CD8-positive, alpha-beta memory T cell (primary cell): Measurements from ENCODE around the gene NLGN1. TPM values are rescaled to one million over a fixed set of nuclear protein-coding genes. Genes with fewer than 3 reads are reported as not detected.

Experiments
- CTCF ChIA-PET: fragments of 350-600 bp; sonication (Branson Sonifier 250); formaldehyde crosslinking; loops from one replicate; lab custom pipeline; 2021; ENCODE audit warnings: antibody characterized with exemption; lab: Charles Lee
- POLR2A ChIA-PET: fragments of 350-600 bp; sonication (Branson Sonifier 250); formaldehyde crosslinking; loops from one replicate; lab custom pipeline; 2021; ENCODE audit warnings: antibody characterized with exemption; lab: Charles Lee
- DNase-seq, 5 donors: peaks; one replicate each; pipeline versions ENCODE4 v3.0.0 to v3.0.0-alpha.2; 2020 to 2022; ENCODE audit warnings: mixed read lengths in 1 of 5
- H3K27ac ChIP-seq: one replicate; pipeline ENCODE4 v1.7.0; 2013; ENCODE audit warnings: low read depth, mild to moderate bottlenecking, low read length, moderate library complexity
- H3K27me3 ChIP-seq: 2 replicates; pipeline ENCODE4 v1.7.0; 2013; ENCODE audit warnings: low read length, mild to moderate bottlenecking; ENCODE audit not compliant: insufficient read depth, poor library complexity, severe bottlenecking
- H3K36me3 ChIP-seq: 2 replicates; pipeline ENCODE4 v1.7.0; 2013; ENCODE audit warnings: mild to moderate bottlenecking, low read length, moderate library complexity; ENCODE audit not compliant: insufficient read depth
- H3K4me1 ChIP-seq: 2 replicates; pipeline ENCODE4 v1.7.0; 2013; ENCODE audit warnings: mild to moderate bottlenecking, low read length, moderate library complexity; ENCODE audit not compliant: insufficient read depth
- H3K4me3 ChIP-seq: 2 replicates; pipeline ENCODE4 v1.7.0; 2013; ENCODE audit warnings: mild to moderate bottlenecking, low read length
- H3K9me3 ChIP-seq: 2 replicates; pipeline ENCODE4 v1.7.0; 2013; ENCODE audit warnings: mild to moderate bottlenecking, low read length
- H3K27ac Mint-ChIP-seq, 8 donors: one replicate each; pipeline ENCODE4 v1.8.0; 2020 to 2021; ENCODE audit warnings: mixed read lengths in 8 of 8, mild to moderate bottlenecking in 6 of 8, inconsistent platforms in 3 of 8, moderate library complexity in 3 of 8
- H3K27me3 Mint-ChIP-seq, 2 donors: one replicate each; pipeline ENCODE4 v1.8.0; 2020 to 2021; ENCODE audit warnings: mixed read lengths in 2 of 2, mild to moderate bottlenecking in 1 of 2, moderate library complexity in 1 of 2
- H3K36me3 Mint-ChIP-seq, 3 donors: one replicate each; pipeline ENCODE4 v1.8.0; 2020 to 2021; ENCODE audit warnings: mixed read lengths in 3 of 3, inconsistent platforms in 1 of 3, mild to moderate bottlenecking in 1 of 3
- H3K4me1 Mint-ChIP-seq, 3 donors: one replicate each; pipeline ENCODE4 v1.8.0; 2020 to 2021; ENCODE audit warnings: mixed read lengths in 3 of 3, inconsistent platforms in 1 of 3, mild to moderate bottlenecking in 1 of 3
- H3K4me3 Mint-ChIP-seq, 7 donors: one replicate each; pipeline ENCODE4 v1.8.0; 2020 to 2021; ENCODE audit warnings: mixed read lengths in 7 of 7, mild to moderate bottlenecking in 6 of 7, moderate library complexity in 4 of 7, inconsistent platforms in 2 of 7
- H3K9me3 Mint-ChIP-seq, 5 donors: one replicate each; pipeline ENCODE4 v1.8.0; 2020 to 2022; ENCODE audit warnings: mixed read lengths in 5 of 5, mild to moderate bottlenecking in 3 of 5, moderate library complexity in 2 of 5, inconsistent platforms in 1 of 5
- polyA plus RNA-seq: library from polyadenylated mRNA; unstranded; fragments of 300-500 nt; fragmentation: Illumina TruSeq; gene quantifications from one replicate; pipeline ENCODE4 v1.2.3, GENCODE V29; 2021
- total RNA-seq, 2 experiments: library from RNA; stranded (reverse); gene quantifications; one replicate each; pipeline ENCODE4 v1.2.3, GENCODE V29; 2021

NLGN1 gene
- total and polyA plus RNA-seq, 3 experiments from 2014 or later: not detected

- Histone ChIP-seq H3K4me3 (no peak overlapping the region), H3K9me3 (no peaks in the 10 kb centered on the region), H3K27ac (no peak overlapping the region), H3K36me3 (no peaks in the 10 kb centered on the region), H3K4me1 (no peaks in the 10 kb centered on the region), H3K27me3 (no peaks in the 10 kb centered on the region)
- Mint-ChIP-seq H3K36me3 (no peaks in the 10 kb centered on the region), H3K27ac (no peak overlapping the region), H3K4me1 (no peaks in the 10 kb centered on the region), H3K27me3 (no peaks in the 10 kb centered on the region), H3K9me3 (peaks cover 0 to 12% (median 2%) of the 10 kb centered on the region in 5 donors), H3K4me3 (no peak overlapping the region)
- ChIA-PET CTCF (no interaction called here), POLR2A (no interaction called here)
- DNase-seq: no peak
Observed at GRCh38 chr3:174110761-174111160, 713.2 kb downstream of the NLGN1 start.

GRCh38 chr3:174111776-174112175 is 714.2 kb downstream of the NLGN1 start:
- Mint-ChIP-seq H3K9me3 (peaks cover 0 to 12% (median 2%) of the 10 kb centered on the region in 5 donors), H3K4me1 (no peaks in the 10 kb centered on the region), H3K27ac (no peak overlapping the region), H3K27me3 (no peaks in the 10 kb centered on the region), H3K4me3 (no peak overlapping the region), H3K36me3 (no peaks in the 10 kb centered on the region)
- Histone ChIP-seq H3K27me3 (no peaks in the 10 kb centered on the region), H3K9me3 (no peaks in the 10 kb centered on the region), H3K4me1 (no peaks in the 10 kb centered on the region), H3K27ac (no peak overlapping the region), H3K4me3 (no peak overlapping the region), H3K36me3 (no peaks in the 10 kb centered on the region)
- ChIA-PET POLR2A (no interaction called here), CTCF (no interaction called here)
- no peak for DNase-seq

GRCh38 chr3:174116421-174116820 is 718.9 kb downstream of the NLGN1 start:
- no peaks in the 10 kb centered on the region for H3K36me3 ChIP-seq
- no peaks in the 10 kb centered on the region for H3K27me3 Mint-ChIP-seq
- peak overlapping the region in 1 of 8 donors; percentile 32 for H3K27ac Mint-ChIP-seq
- DNase-seq: no peak
- peaks cover 3% of the 10 kb centered on the region for H3K9me3 ChIP-seq
- no peak overlapping the region for H3K27ac ChIP-seq
- no peaks in the 10 kb centered on the region for H3K4me1 Mint-ChIP-seq
- H3K4me3 Mint-ChIP-seq: no peak overlapping the region
- ChIA-PET POLR2A (no interaction called here), CTCF (no interaction called here)
- no peak overlapping the region for H3K4me3 ChIP-seq
- no peaks in the 10 kb centered on the region for H3K36me3 Mint-ChIP-seq
- no peaks in the 10 kb centered on the region for H3K27me3 ChIP-seq
- H3K4me1 ChIP-seq: no peaks in the 10 kb centered on the region
- H3K9me3 Mint-ChIP-seq: peaks cover 0 to 12% (median 4%) of the 10 kb centered on the region in 5 donors

DNA sequence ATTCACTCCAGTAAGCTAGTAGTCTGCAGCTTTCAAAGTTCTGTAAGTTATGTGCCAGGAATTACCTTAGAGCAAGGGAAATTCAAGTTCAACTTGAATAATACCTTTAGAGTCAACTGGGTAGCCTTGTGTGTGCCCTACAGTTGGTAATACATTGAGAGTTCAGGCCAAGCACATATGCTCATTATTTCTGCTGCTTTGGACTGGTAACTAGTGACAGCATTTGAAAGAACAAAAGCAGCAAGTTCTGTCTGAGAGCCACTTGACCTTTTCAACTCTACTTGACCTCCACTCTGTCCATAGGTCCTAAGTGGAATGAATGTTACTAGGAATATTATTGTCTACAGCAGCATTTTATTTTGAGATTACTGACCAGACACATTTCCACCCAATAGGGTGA is 723.5 kb downstream of the NLGN1 start:
- Mint-ChIP-seq H3K27me3 (no peaks in the 10 kb centered on the region), H3K27ac (no peak overlapping the region), H3K4me1 (no peaks in the 10 kb centered on the region), H3K36me3 (no peaks in the 10 kb centered on the region), H3K9me3 (peaks cover 0 to 9% (median 4%) of the 10 kb centered on the region in 5 donors), H3K4me3 (no peak overlapping the region)
- no peak overlapping the region for H3K27ac ChIP-seq
- no peak overlapping the region for H3K4me3 ChIP-seq
- no peaks in the 10 kb centered on the region for H3K4me1 ChIP-seq
- CTCF ChIA-PET: no interaction called here
- POLR2A ChIA-PET: no interaction called here
- H3K9me3 ChIP-seq: peaks cover 3% of the 10 kb centered on the region
- no peaks in the 10 kb centered on the region for H3K27me3 ChIP-seq
- no peak for DNase-seq
- no peaks in the 10 kb centered on the region for H3K36me3 ChIP-seq

DNA sequence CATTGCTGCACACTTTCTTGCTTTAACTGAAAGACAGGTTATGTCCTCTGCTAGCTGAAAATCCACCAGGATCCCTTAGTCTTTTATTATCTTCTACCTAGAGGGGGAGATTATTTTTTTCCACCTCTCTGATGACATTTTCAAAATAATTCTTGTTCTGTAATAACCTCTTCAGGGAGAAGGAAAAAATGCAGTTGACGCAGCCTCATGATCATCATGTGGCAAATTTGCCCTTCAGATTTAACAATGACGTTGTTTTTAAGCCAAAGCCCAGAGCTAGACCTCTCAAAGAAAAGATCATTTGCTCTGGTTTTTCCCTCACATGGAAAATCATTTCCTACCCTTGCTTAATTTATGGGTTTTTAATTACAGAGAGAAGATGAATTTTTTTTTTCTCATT is 724.9 kb downstream of the NLGN1 start:
- no peak for DNase-seq
- peaks cover 3% of the 10 kb centered on the region for H3K9me3 ChIP-seq

DNA sequence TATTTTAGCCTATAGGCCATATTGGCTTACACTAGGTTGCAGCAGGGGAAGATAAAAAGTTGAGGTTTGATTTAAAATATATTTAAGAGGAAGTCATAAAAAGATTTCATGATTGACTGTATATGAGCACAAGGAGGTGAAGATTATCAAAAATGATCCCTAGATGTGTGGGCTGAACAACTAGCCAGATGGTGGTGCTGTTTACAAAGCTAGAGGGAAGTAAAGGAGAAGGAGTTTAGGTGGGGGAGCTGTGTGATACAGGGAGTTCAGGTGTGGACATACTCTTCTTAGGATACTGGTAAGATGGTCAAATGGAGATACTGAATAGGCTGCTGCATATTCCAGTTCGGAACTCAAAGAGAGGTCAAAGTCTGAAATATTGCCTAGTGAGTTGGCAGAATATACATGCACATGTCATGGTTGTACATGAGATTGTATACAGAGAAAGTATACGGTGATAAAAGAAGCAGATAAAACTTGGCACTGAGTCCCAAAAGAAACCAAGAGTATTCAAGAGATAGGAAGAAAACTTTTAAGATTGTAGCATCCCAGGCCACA is 727.8 kb downstream of the NLGN1 start:
- H3K9me3 Mint-ChIP-seq: peaks cover 0 to 7% (median 2%) of the 10 kb centered on the region in 5 donors
- no peak overlapping the region for H3K4me3 Mint-ChIP-seq
- Histone ChIP-seq H3K4me3 (no peak overlapping the region), H3K9me3 (peaks cover 3% of the 10 kb centered on the region), H3K27me3 (no peaks in the 10 kb centered on the region), H3K27ac (no peak overlapping the region), H3K36me3 (no peaks in the 10 kb centered on the region), H3K4me1 (no peaks in the 10 kb centered on the region)
- no peak overlapping the region for H3K27ac Mint-ChIP-seq
- no peaks in the 10 kb centered on the region for H3K4me1 Mint-ChIP-seq
- no peaks in the 10 kb centered on the region for H3K27me3 Mint-ChIP-seq
- ChIA-PET CTCF (no interaction called here), POLR2A (no interaction called here)
- H3K36me3 Mint-ChIP-seq: no peaks in the 10 kb centered on the region
- DNase-seq: no peak

More for the DNA sequence above, 724.9 kb downstream of the NLGN1 start:
- Histone ChIP-seq H3K36me3 (no peaks in the 10 kb centered on the region), H3K4me1 (no peaks in the 10 kb centered on the region), H3K27me3 (no peaks in the 10 kb centered on the region), H3K4me3 (no peak overlapping the region), H3K27ac (no peak overlapping the region)
- no peak overlapping the region for H3K27ac Mint-ChIP-seq
- H3K4me1 Mint-ChIP-seq: no peaks in the 10 kb centered on the region
- H3K27me3 Mint-ChIP-seq: no peaks in the 10 kb centered on the region
- POLR2A ChIA-PET: no interaction called here
- peaks cover 0 to 9% (median 4%) of the 10 kb centered on the region in 5 donors for H3K9me3 Mint-ChIP-seq
- CTCF ChIA-PET: no interaction called here
- H3K36me3 Mint-ChIP-seq: no peaks in the 10 kb centered on the region
- H3K4me3 Mint-ChIP-seq: no peak overlapping the region

- no peak overlapping the region for H3K27ac ChIP-seq
- no peak for DNase-seq
- no peaks in the 10 kb centered on the region for H3K27me3 ChIP-seq
- H3K4me1 ChIP-seq: no peaks in the 10 kb centered on the region
- no peaks in the 10 kb centered on the region for H3K27me3 Mint-ChIP-seq
- no peak overlapping the region for H3K4me3 ChIP-seq
- H3K27ac Mint-ChIP-seq: no peak overlapping the region
- H3K9me3 Mint-ChIP-seq: peaks cover 0 to 7% (median 2%) of the 10 kb centered on the region in 5 donors
- H3K4me3 Mint-ChIP-seq: no peak overlapping the region
- no peaks in the 10 kb centered on the region for H3K9me3 ChIP-seq
- CTCF ChIA-PET: no interaction called here
- POLR2A ChIA-PET: no interaction called here
- H3K36me3 ChIP-seq: no peaks in the 10 kb centered on the region
- H3K4me1 Mint-ChIP-seq: no peaks in the 10 kb centered on the region
- no peaks in the 10 kb centered on the region for H3K36me3 Mint-ChIP-seq
Observed at GRCh38 chr3:174126990-174127758, 729.6 kb downstream of the NLGN1 start.

DNA sequence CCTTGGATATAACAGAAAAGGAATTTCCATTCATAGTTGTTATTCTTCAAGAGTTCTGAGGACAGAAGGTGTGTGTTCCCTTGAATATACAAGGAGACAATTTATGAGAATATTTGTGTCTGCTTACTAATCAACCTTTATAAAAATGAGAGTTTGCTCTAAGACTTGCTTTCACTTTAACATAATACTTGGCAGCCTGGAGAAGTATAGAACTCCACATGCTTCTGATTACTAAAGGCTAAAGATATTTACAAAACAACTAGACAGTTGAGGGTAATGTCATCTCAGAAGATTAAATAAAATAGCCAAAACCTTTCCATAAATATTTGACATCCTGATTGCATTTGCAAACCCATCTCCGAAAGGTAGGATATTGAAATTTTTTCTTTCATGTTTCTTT is 734.5 kb downstream of the NLGN1 start:
- no peak overlapping the region for H3K4me3 ChIP-seq
- H3K27me3 Mint-ChIP-seq: no peaks in the 10 kb centered on the region
- no peak for DNase-seq
- H3K27ac Mint-ChIP-seq: no peak overlapping the region
- no peaks in the 10 kb centered on the region for H3K4me1 ChIP-seq
- ChIA-PET CTCF (no interaction called here), POLR2A (no interaction called here)
- H3K27ac ChIP-seq: no peak overlapping the region
- no peaks in the 10 kb centered on the region for H3K9me3 ChIP-seq
- no peaks in the 10 kb centered on the region for H3K36me3 ChIP-seq
- H3K9me3 Mint-ChIP-seq: peaks cover 0 to 8% (median 2%) of the 10 kb centered on the region in 5 donors
- H3K27me3 ChIP-seq: no peaks in the 10 kb centered on the region
- no peak overlapping the region for H3K4me3 Mint-ChIP-seq
- H3K36me3 Mint-ChIP-seq: no peaks in the 10 kb centered on the region
- H3K4me1 Mint-ChIP-seq: no peaks in the 10 kb centered on the region
